NCI-H748 treated with DMSO at 0.1 percent for 48 hours (cell line): ENCODE results near the gene GNB1L.
"Not testable (repeated sequence)": the region's sequence is repeated elsewhere in the genome, so short reads cannot be mapped to it uniquely, and the experiment has no call there.

ENCODE experiments used
- DNase-seq: peaks from one replicate; lab custom pipeline; 2025; lab: John Stamatoyannopoulos, UW

GNB1L gene

DNA sequence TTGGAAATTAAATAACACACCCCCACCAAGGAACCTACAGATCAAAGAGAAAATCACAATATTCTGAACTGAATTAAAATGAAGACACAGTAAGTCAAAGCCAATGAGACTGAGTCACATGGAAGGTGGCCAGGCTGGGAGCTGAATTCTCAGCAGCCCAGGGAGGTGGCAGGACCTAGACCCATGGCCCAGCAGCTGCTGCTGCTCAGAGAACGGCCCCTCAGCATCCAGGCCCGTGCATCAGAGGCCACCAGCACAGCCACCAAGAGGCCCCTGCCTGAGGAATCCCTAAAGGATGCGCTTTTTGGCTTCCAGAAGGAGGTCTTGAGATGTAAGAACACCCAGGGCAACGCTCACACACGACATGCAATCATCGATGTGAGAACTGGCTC is 59.1 kb downstream of the GNB1L start:
- DNase-seq: no peak

GRCh38 chr22:19793661-19794310 is 60.9 kb downstream of the GNB1L start:
- DNase-seq: no peak

DNA sequence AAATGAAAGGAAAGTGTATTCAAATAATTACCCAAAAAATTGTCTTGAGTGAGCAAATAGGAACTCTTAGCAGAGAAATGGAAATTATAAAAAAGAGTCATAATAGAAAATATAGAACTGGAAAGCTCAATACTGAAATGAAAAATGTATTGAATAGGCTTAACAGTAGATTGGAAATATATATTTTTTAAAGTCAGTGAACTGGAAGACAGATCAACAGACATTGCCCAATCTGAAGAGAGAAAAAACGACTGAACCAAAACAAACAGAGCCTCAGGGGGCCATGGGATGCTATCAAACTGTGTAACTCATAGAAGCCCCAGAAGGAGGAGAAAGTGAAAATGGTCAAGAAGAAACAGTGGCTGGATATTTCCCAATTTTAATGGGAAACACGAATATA is 61.5 kb downstream of the GNB1L start:
- DNase-seq: no peak

GRCh38 chr22:19792383-19792896 is 62.2 kb downstream of the GNB1L start:
- not testable (repeated sequence) for DNase-seq

- no peak for DNase-seq
Observed at GRCh38 chr22:19791894-19792293, 62.8 kb downstream of the GNB1L start.

GRCh38 chr22:19791243-19791642 is 63.4 kb downstream of the GNB1L start:
- DNase-seq: no peak

DNA sequence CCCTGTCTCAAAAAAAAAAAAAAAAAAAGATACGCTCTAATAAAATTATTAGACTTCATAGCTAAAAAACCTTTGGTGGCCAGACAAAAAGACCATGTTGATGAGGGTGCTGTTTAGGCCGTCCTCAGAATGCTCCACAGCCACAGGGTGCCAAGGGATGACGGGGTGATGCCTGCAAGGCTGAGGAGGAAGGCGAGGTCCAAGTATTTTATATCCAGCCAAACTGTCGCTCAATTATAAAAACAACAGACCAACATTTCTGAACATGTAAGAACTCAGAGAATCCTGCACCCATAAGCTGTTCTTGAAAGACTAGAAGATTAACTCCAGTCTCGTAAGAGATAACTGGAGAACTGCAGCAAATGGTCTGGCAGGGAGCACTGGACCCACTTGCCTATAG is 64.8 kb downstream of the GNB1L start:
- no peak for DNase-seq

DNA sequence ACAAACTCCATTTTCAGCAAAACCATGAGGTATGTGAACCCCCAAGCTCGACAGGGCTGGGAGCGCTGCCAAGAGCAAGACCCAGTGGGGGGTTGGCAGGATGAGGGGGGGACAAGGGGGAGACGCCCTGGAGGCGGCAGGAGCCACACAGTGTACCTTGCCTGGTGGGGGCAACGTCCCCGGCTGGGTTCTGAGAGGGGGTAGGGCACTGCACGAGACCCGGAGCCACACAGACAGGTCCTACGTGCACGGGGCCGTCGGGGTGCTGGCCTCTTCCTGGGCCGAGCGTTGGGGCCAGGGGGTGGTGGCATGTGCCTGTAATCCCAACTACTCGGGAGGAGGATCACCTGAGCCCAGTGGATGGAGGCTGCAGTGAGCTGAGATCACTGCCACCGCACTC is 65.3 kb downstream of the GNB1L start:
- DNase-seq: no peak

DNA sequence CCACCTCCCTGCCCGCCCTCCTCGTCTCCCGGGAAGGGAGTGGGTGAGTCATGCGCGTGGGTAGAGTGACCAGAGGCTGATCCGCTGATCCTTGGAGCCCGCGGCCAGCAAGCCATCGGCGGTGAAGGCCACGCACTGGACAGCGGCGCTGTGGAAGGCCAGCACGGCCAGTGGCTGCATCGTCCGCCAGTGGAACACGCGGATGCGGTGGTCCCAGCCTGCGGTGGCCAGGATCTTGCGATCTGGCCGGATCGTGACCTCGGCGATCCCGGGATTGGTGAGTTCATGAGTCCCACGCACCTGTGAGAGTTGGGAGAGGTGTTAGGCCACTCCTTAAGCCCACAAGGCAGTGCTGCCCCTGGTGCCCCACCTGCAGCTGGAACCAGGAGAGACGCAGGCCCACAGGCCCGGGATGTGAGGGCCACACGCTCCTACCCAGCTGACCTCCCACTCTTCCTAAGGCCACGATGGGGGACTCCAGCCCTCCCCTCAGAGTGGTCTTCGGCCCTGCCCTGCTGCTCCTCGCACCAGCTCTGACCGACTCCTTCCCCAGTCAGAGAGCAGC is 65.9 kb downstream of the GNB1L start:
- no peak for DNase-seq

DNA sequence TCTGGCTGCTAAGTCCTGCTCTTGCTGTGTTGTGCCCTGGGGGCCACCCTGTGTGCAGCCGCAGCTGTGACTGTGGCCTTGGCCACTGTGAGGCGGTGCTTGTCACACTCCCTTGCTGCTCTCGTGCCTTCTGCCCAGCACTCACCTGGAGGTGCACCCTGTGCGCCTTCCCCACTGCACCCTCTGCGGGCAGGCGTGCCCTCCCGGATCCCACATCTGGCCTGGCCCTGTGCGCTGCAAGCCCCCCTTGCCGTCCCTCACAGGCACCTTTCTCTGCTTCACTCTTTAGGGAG is 66.9 kb downstream of the GNB1L start:
- DNase-seq: no peak

DNA sequence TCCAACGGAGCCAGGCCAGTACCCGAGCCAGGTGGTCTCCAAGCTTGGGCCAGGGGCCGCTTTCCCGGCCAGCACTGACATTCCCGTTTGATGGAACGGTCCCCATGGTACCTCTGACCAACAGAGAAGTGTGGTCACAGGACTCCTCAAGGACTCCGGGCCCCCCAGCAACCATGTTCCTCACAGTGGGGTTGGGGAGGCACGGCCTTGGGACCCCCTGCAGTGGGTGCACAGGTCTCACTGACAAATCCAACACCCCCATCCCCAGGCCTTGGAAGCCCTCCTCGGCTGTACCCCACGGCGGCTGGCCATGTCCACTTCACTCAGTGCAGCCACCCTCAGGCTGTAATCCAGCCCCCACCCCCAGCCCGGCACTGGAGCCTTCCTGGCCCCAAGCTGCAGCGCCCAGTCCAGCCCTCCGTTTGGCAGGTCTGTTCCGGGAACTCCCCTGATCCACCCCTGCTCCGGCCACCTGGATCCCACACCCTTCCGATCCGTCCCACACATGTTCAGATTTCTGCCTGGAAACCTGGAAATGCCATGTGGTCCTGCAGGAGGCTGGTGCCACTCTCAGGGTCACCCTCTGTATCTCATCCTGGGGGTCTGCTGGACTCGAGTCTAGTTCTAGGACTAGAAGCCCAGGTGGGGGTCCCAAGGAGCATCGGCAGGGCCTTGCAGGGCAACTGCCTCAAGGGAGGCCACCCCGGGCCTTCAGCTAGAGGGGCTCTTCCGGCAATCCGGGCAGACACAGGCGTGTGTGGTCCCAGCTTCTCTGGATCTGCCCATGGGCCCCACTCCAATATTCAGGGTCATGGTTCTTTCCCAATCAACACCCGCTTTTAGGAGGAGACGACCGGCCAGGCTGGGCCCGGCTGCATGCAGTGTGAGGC is 67.5 kb downstream of the GNB1L start:
- DNase-seq: no peak

GRCh38 chr22:19786264-19786585 is 68.4 kb downstream of the GNB1L start:
- no peak for DNase-seq

- no peak for DNase-seq
Observed at GRCh38 chr22:19785461-19786263, 69.0 kb downstream of the GNB1L start.

DNA sequence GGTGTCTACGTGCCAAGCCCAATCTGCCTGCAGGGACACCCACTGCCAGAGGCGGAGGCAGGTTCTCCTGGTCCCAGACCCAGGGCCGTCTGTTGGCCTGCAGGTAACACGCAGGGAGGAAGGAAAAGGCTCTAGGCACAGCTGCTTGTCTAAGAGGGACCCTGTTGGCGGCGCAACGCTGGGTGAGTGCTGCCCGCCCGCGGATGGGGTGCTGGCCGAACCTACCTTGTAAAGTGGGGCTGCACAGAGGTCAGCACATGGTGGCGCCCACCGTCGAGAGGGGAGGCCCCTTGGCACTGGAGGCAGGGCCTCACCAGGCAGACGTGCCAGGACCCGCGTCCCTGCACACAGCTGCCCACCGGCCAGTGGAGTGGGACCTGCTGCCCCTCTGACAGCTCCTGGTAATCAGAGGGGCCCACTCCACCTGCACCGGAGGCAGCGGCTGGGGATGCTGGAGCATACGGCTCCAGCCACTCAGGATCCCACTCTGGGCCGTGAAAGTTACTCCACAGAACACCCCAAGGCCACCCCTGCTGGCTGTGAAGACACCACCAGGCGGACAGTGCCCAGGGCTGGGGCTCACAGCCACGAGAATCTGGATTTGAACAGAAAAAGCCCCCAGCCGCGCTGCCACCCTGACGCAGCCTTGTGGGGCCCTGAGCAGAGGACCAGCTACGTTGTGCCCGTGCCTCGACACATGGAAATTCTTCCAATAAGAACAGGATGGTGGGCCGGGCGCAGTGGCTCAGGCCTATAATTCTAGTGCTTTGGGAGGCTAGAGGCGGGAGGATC is 70.1 kb downstream of the GNB1L start:
- DNase-seq: no peak

DNA sequence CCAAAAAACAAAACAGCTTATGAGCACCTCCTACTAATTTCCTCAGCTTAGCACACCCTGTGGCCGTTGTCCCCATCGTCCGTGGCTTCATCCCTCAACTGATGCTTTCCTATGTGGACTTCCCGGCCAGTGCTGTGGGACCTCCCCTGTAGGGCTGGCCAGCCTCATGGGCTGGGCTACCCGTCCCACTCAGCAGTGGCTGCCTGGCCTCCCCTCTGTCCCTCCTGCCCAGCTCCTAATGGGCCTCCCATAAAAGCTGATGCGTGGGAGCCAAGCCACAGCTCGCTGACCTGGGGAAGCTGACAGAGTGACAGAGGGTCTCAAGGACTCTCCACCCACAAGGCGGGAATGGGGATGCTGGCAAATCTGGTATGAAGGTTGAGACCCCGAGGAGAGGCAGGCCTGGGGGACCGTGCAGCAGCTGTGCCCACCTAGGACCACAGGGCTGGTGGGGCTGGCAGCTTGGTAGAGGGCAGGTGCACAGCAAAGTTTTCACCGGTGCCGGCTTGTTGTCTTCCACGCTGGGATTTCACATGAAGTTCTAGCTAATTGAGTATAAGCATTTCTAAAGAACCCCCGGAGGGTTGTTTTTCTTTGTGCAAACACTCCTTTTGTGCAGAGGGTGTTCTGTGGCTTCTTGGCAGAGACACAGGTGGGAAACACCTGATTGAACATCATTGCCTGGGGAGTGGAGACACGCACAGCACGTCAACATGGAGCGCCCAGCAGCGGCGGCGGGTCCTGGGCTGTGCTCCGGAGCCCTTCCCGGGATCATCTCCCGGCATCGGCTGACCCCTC is 70.9 kb downstream of the GNB1L start:
- DNase-seq: no peak

GRCh38 chr22:19782533-19782932 is 72.1 kb downstream of the GNB1L start:
- no peak for DNase-seq

- DNase-seq: no peak
Observed at GRCh38 chr22:19779685-19780268, 74.9 kb downstream of the GNB1L start.

- DNase-seq: no peak
Observed at GRCh38 chr22:19779011-19779421, 75.7 kb downstream of the GNB1L start.

DNA sequence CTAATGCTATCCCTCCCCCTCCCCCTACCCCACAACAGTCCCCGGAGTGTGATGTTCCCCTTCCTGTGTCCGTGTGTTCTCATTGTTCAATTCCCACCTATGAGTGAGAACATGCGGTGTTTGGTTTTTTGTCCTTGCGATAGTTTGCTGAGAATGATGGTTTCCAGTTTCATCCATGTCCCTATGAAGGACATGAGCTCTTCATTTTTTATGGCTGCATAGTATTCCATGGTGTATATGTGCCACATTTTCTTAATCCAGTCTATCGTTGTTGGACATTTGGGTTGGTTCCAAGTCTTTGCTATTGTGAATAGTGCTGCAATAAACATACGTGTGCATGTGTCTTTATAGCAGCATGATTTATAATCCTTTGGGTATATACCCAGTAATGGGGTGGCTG is 77.5 kb downstream of the GNB1L start:
- DNase-seq: not testable (repeated sequence)

- no peak for DNase-seq
Observed at GRCh38 chr22:19776433-19777031, 78.1 kb downstream of the GNB1L start.
